COLO668 (cell line): Measurements from ENCODE around the gene L2HGDH.
"Not testable (repeated sequence)": the region's sequence is repeated elsewhere in the genome, so short reads cannot be mapped to it uniquely, and the experiment has no call there.

Experiments
- DNase-seq: peaks from one replicate; lab custom pipeline; 2025; ENCODE audit not compliant: unreplicated experiment; lab: John Stamatoyannopoulos, UW

The L2HGDH gene

GRCh38 chr14:50340045-50340444 is 28.0 kb upstream of the L2HGDH start:
- DNase-seq = no peak

- DNase-seq = no peak
Observed at GRCh38 chr14:50339178-50339804, 27.3 kb upstream of the L2HGDH start.

- no peak for DNase-seq
Observed at GRCh38 chr14:50338587-50338986, 26.6 kb upstream of the L2HGDH start.

- DNase-seq = no peak
Observed at GRCh38 chr14:50335989-50336824, 24.2 kb upstream of the L2HGDH start.

- DNase-seq = peak; percentile 32
Observed at GRCh38 chr14:50335389-50335788, 23.4 kb upstream of the L2HGDH start.

GRCh38 chr14:50334211-50334610 is 22.2 kb upstream of the L2HGDH start:
- DNase-seq = no peak

- no peak for DNase-seq
Observed at GRCh38 chr14:50333014-50333509, 21.0 kb upstream of the L2HGDH start.

GRCh38 chr14:50331596-50331995 is 19.6 kb upstream of the L2HGDH start:
- no peak for DNase-seq

- DNase-seq = peak; percentile 57
Observed at GRCh38 chr14:50321009-50321660, 9.1 kb upstream of the L2HGDH start.

GRCh38 chr14:50320283-50320682 is 8.3 kb upstream of the L2HGDH start:
- DNase-seq = no peak

GRCh38 chr14:50319721-50320120 is 7.7 kb upstream of the L2HGDH start:
- DNase-seq = no peak

GRCh38 chr14:50319293-50319692 is 7.3 kb upstream of the L2HGDH start:
- no peak for DNase-seq

GRCh38 chr14:50318031-50318626 is 6.1 kb upstream of the L2HGDH start:
- no peak for DNase-seq

- DNase-seq = not testable (repeated sequence)
Observed at GRCh38 chr14:50314098-50314497, 2.1 kb upstream of the L2HGDH start.

- DNase-seq = no peak
Observed at GRCh38 chr14:50312734-50313054, 665 bp upstream of the L2HGDH start.

GRCh38 chr14:50311337-50311971 is 575 bp downstream of the L2HGDH start:
- peak; percentile 34 for DNase-seq

- no peak for DNase-seq
Observed at GRCh38 chr14:50310445-50310844, 1.6 kb downstream of the L2HGDH start.

GRCh38 chr14:50308363-50308915 is 3.6 kb downstream of the L2HGDH start:
- no peak for DNase-seq

GRCh38 chr14:50303744-50304471 is 8.1 kb downstream of the L2HGDH start:
- DNase-seq = no peak

- no peak for DNase-seq
Observed at GRCh38 chr14:50301914-50302313, 10.1 kb downstream of the L2HGDH start.
